Endometrial microvascular endothelial cells (primary cell): ENCODE measurements around the gene PSIP1. TPM values are rescaled to one million over a fixed set of nuclear protein-coding genes. Genes with fewer than 3 reads are reported as not detected.
"Not testable (repeated sequence)": the region's sequence is repeated elsewhere in the genome, so short reads cannot be mapped to it uniquely, and the experiment has no call there.

Source experiments
- in situ Hi-C: cut with HindIII; loops from 2 replicates; pipeline ENCODE4 v1.10.0; 2017; ENCODE audit warnings: low sequenced_read_pairs, low pct_unique_long_range_greater_than_20kb; ENCODE audit errors: inconsistent ontology term
- total RNA-seq: library from RNA; depleted of rRNA; stranded (reverse); fragments of >200 nt; gene quantifications from one replicate; pipeline ENCODE4 v1.2.3, GENCODE V29; 2015; ENCODE audit errors: inconsistent ontology term

The PSIP1 gene
- total RNA-seq, 1 donor from 2014 or later, result 63.9 TPM

GRCh38 chr9:15444141-15444540 lies 66.6 kb downstream of the PSIP1 start:
- in situ Hi-C loops, result no loop called here

GRCh38 chr9:15442264-15442663 lies 68.5 kb downstream of the PSIP1 start:
- in situ Hi-C loops, result not testable (repeated sequence)

GRCh38 chr9:15441841-15442240 lies 68.9 kb downstream of the PSIP1 start:
- in situ Hi-C loops, result not testable (repeated sequence)

GRCh38 chr9:15438891-15439290 lies 71.9 kb downstream of the PSIP1 start:
- in situ Hi-C loops, result no loop called here

- in situ Hi-C loops, result no loop called here
Measured at GRCh38 chr9:15433661-15434060, 77.1 kb downstream of the PSIP1 start.

GRCh38 chr9:15433191-15433590 lies 77.6 kb downstream of the PSIP1 start:
- in situ Hi-C loops, result no loop called here

GRCh38 chr9:15430920-15431844 lies 79.6 kb downstream of the PSIP1 start:
- in situ Hi-C loops, result no loop called here

GRCh38 chr9:15427702-15428101 lies 83.1 kb downstream of the PSIP1 start:
- in situ Hi-C loops, result not testable (repeated sequence)

GRCh38 chr9:15426019-15426418 lies 84.8 kb downstream of the PSIP1 start:
- in situ Hi-C loops, result no loop called here

GRCh38 chr9:15423231-15423985 lies 87.4 kb downstream of the PSIP1 start:
- in situ Hi-C loops, result no loop called here

- in situ Hi-C loops, result no loop called here
Measured at GRCh38 chr9:15422372-15423230, 88.2 kb downstream of the PSIP1 start, which contains the start of gene SNAPC3. SNAPC3 (plus strand) TSS chr9:15422876; CDS start chr9:15422880, 4 bp downstream.

GRCh38 chr9:15421990-15422371 lies 88.8 kb downstream of the PSIP1 start:
- in situ Hi-C loops, result no loop called here

- in situ Hi-C loops, result no loop called here
Measured at GRCh38 chr9:15421532-15421931, 89.2 kb downstream of the PSIP1 start.

- in situ Hi-C loops, result no loop called here
Measured at GRCh38 chr9:15420796-15421195, 90.0 kb downstream of the PSIP1 start.

- in situ Hi-C loops, result no loop called here
Measured at GRCh38 chr9:15417626-15418025, 93.1 kb downstream of the PSIP1 start.

GRCh38 chr9:15416880-15417279 lies 93.9 kb downstream of the PSIP1 start:
- in situ Hi-C loops, result no loop called here
